ENCODE measurements around the gene DENND2C. TPM values are rescaled to one million over a fixed set of nuclear protein-coding genes. Genes with fewer than 3 reads are reported as not detected.
A peak's percentile ranks its signal among the peaks of the same experiment; 100 is the strongest.

Gene DENND2C
- total and polyA plus RNA-seq, 12 donors, result 1.3 to 5.2 (median 3.3) TPM

DNA sequence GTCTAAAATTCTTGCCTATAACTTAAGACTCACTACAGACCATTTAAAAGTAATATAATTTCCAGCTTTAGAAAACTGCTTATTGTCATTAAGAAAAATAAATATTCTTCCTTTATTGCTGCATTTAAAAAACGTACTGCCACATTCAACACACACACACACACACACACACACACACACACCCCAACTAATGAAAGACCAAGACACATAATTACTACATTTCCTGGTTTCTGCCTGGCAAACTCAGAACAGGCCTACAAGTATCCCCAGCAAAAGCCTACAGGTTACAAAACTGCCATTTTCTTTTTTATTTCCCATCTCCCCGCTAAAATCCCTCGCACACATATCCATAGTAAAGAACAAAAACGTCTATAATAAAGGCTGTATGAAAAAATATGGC lies 1.5 kb downstream of the DENND2C start:
- ATAC-seq, result no peak
- DNase-seq, result no peak
- H3K9me3 ChIP-seq, result no peaks in the 10 kb centered on the region
- WGBS, 2 donors, result 87 to 95% methylated on average over 4 of the region's 4 CpGs
- no peaks in the 10 kb centered on the region for H3K36me3 ChIP-seq
- TF ChIP-seq CTCF (IDR thresholded peaks at IDR 0.05), result no peak
- intact Hi-C loops (cut with DNase I), result loop anchor here in 1 of 10 donors (5.0 kb wide), 1 partner anchor 321 kb away; no protein-coding TSS in a partner anchor
- H3K27me3 ChIP-seq, result peaks cover 0 to 4% (median 0%) of the 10 kb centered on the region in 7 donors
- peaks cover 0 to 19% (median 9%) of the 10 kb centered on the region in 9 donors for H3K4me1 ChIP-seq
- no peak overlapping the region for H3K27ac ChIP-seq
- peak overlapping the region in 5 of 10 donors; percentile 72 to 91 (median 83) for H3K4me3 ChIP-seq

GRCh38 chr1:114666954-114667353 lies 2.9 kb downstream of the DENND2C start:
- ATAC-seq (no peak), DNase-seq (no peak)
- peaks cover 0 to 19% (median 9%) of the 10 kb centered on the region in 9 donors for H3K4me1 ChIP-seq
- H3K4me3 ChIP-seq, result no peak overlapping the region
- H3K36me3 ChIP-seq, result no peaks in the 10 kb centered on the region
- intact Hi-C loops (cut with DNase I), result loop anchor here in 1 of 10 donors (5.0 kb wide), 1 partner anchor 320 kb away; no protein-coding TSS in a partner anchor
- TF ChIP-seq CTCF (IDR thresholded peaks at IDR 0.05), result no peak
- peaks cover 0 to 4% (median 0%) of the 10 kb centered on the region in 7 donors for H3K27me3 ChIP-seq
- 91 to 94% methylated on average over 3 of the region's 3 CpGs for WGBS, 2 donors
- no peak overlapping the region for H3K27ac ChIP-seq
- no peaks in the 10 kb centered on the region for H3K9me3 ChIP-seq

GRCh38 chr1:114660238-114660637 lies 9.6 kb downstream of the DENND2C start:
- Histone ChIP-seq H3K9me3 (no peaks in the 10 kb centered on the region), H3K36me3 (no peaks in the 10 kb centered on the region), H3K27ac (peak overlapping the region in 1 of 10 donors; percentile 7), H3K4me3 (no peak overlapping the region), H3K4me1 (peaks cover 0 to 15% (median 0%) of the 10 kb centered on the region in 9 donors), H3K27me3 (no peaks in the 10 kb centered on the region)
- 30 to 43% methylated on average over 2 of the region's 2 CpGs for WGBS, 2 donors
- intact Hi-C loops (cut with DNase I), result no loop called here
- TF ChIP-seq CTCF (IDR thresholded peaks at IDR 0.05), result no peak
- ATAC-seq (peak in 2 of 8 donors; percentile 31 to 77), DNase-seq (no peak)

GRCh38 chr1:114651893-114652292 lies 18.0 kb downstream of the DENND2C start:
- no peaks in the 10 kb centered on the region for H3K36me3 ChIP-seq
- H3K4me3 ChIP-seq, result no peak overlapping the region
- no peak for DNase-seq
- no peak overlapping the region for H3K27ac ChIP-seq
- peaks cover 0 to 4% (median 0%) of the 10 kb centered on the region in 9 donors for H3K4me1 ChIP-seq
- intact Hi-C loops (cut with DNase I), result no loop called here
- TF ChIP-seq CTCF (IDR thresholded peaks at IDR 0.05), result no peak
- H3K27me3 ChIP-seq, result no peaks in the 10 kb centered on the region
- ATAC-seq, result peak in 2 of 8 donors; percentile 27 to 41
- H3K9me3 ChIP-seq, result no peaks in the 10 kb centered on the region
- 44 to 67% methylated on average over 2 of the region's 2 CpGs for WGBS, 2 donors

Data from heart right ventricle (tissue), 16 donors.